NT2/D1 (cell line): ENCODE results near the gene DGCR8.

Source experiments
- SUZ12 ChIP-seq: IDR thresholded peaks from 2 replicates; pipeline ENCODE4 v1.6.1; 2011; ENCODE audit not compliant: insufficient read length, insufficient read depth; ENCODE audit errors: extremely low read depth
- ZNF274 ChIP-seq: IDR thresholded peaks from 2 replicates; pipeline ENCODE4 v1.6.1; 2011; ENCODE audit warnings: mild to moderate bottlenecking, low read depth, low read length

DNA sequence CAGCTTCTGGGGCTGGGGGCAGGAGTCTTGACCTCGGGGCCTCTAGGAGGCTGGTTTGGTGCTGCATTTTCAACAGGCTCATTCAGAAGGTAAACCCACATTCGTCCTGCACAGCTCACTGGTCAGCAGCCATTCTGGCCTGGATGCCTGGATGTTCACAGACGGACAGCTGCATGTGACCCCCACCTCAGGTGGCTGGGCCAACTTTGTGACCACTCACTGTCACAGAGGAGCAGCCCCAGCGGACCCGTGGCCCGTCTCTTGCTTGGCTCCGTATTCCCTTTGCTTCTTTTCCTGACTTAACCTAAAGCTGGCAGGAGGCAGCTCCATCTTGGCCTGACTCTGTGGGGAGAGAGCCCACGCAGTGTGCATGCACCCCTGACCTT lies 8.2 kb downstream of the DGCR8 start:
- TF ChIP-seq SUZ12 = no peak
- no peak for TF ChIP-seq ZNF274
